Esophagus squamous epithelium (tissue), 4 donors: Measurements from ENCODE around the gene PIK3CG.

ENCODE experiments used
- POLR2A ChIP-seq, 4 donors: fragments of 450-650 bp; IDR thresholded peaks; one replicate each; pipeline ENCODE4 v1.6.1; 2017; ENCODE audit warnings: antibody characterized with exemption in 4 of 4, mild to moderate bottlenecking in 4 of 4, moderate library complexity in 3 of 4
- TF ChIP-seq, protein P1 (sequence below), 6 experiments: fragments of 450-650 bp in 4 of 6; fragments of 200-600 bp in 2 of 6; sonication (generic) in 2 of 6; IDR thresholded peaks; one replicate each; pipeline ENCODE4 v1.5.1; 2016 to 2019; ENCODE audit warnings: antibody characterized with exemption in 6 of 6, mild to moderate bottlenecking in 4 of 6, moderate library complexity in 4 of 6

DNA sequence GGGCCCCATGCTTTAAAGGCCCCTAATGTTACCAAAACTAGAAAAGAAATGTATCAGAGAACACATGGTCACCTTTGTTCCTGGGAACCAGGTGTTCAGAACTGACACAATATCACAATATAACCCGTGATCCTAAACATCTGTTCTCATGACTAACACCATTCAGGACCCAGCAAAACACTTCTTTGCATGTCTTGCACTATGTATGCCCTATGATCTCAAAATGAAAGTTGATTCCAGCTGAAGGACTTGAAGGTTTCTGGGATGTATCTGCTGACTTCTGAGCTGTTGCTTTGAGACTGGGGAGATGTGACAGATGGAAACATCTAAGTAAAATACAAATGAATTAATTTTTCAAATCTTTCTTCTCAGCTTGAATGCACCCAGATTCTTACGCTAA is 37.5 kb upstream of the PIK3CG start:
- TF ChIP-seq, protein P1, sequence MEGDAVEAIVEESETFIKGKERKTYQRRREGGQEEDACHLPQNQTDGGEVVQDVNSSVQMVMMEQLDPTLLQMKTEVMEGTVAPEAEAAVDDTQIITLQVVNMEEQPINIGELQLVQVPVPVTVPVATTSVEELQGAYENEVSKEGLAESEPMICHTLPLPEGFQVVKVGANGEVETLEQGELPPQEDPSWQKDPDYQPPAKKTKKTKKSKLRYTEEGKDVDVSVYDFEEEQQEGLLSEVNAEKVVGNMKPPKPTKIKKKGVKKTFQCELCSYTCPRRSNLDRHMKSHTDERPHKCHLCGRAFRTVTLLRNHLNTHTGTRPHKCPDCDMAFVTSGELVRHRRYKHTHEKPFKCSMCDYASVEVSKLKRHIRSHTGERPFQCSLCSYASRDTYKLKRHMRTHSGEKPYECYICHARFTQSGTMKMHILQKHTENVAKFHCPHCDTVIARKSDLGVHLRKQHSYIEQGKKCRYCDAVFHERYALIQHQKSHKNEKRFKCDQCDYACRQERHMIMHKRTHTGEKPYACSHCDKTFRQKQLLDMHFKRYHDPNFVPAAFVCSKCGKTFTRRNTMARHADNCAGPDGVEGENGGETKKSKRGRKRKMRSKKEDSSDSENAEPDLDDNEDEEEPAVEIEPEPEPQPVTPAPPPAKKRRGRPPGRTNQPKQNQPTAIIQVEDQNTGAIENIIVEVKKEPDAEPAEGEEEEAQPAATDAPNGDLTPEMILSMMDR (IDR thresholded peaks at IDR 0.05): no peak
- TF ChIP-seq POLR2A (IDR thresholded peaks at IDR 0.05): no peak
